IMR-90 (cell line): ENCODE results near the gene SV2C. TPM values are rescaled to one million over a fixed set of nuclear protein-coding genes. Genes with fewer than 3 reads are reported as not detected.
"Not testable (repeated sequence)": the region's sequence is repeated elsewhere in the genome, so short reads cannot be mapped to it uniquely, and the experiment has no call there.

Experiments
- ATAC-seq: fragments of 200-7000 bp; cut with Tn5 transposase; 2 replicates; pipeline ENCODE4 v1.9.1; 2020; ENCODE audit warnings: low read depth, mild to moderate bottlenecking, moderate library complexity
- BruUV-seq: library from RNA; stranded (reverse); fragments of 400-500 nt; replicated peaks from 2 replicates; lab custom pipeline; 2021; lab: Mats Ljungman, UMichigan
- CTCF ChIA-PET: fragments of 300-600 bp; formaldehyde crosslinking; extraction: SDS; loops from one replicate; lab custom pipeline; 2021; ENCODE audit warnings: antibody characterized with exemption; lab: Yijun Ruan, JAX
- POLR2A ChIA-PET: fragments of 300-600 bp; sonication (Branson Sonifier 250); formaldehyde crosslinking; loops from one replicate; lab custom pipeline; 2022; ENCODE audit warnings: antibody characterized with exemption; ENCODE audit not compliant: unreplicated experiment; lab: Charles Lee
- DNase-seq: peaks from one replicate; pipeline ENCODE4 v3.0.0; 2013
- H2AFZ ChIP-seq: replicated peaks from 2 replicates; pipeline ENCODE3; 2013; ENCODE audit warnings: low read length, mild to moderate bottlenecking; ENCODE audit not compliant: poor library complexity
- H2AK5ac ChIP-seq: 2 replicates; pipeline ENCODE4 v1.6.1; 2013; ENCODE audit warnings: low read depth, low read length, inconsistent platforms
- H2AK9ac ChIP-seq: replicated peaks from 2 replicates; pipeline ENCODE3; 2013; ENCODE audit warnings: mild to moderate bottlenecking, low read depth, low read length, moderate library complexity; ENCODE audit not compliant: poor library complexity
- H2BK120ac ChIP-seq: 2 replicates; pipeline ENCODE4 v1.6.1; 2013; ENCODE audit warnings: low read depth, low read length, inconsistent platforms
- H2BK15ac ChIP-seq: 3 replicates; pipeline ENCODE4 v1.6.1; 2013; ENCODE audit warnings: low read depth, low read length, inconsistent platforms
- H2BK20ac ChIP-seq: 2 replicates; pipeline ENCODE4 v1.6.1; 2013; ENCODE audit warnings: low read depth, mild to moderate bottlenecking, inconsistent platforms, low read length, moderate library complexity
- H2BK5ac ChIP-seq: 2 replicates; pipeline ENCODE4 v1.6.1; 2013; ENCODE audit warnings: mild to moderate bottlenecking, low read depth, low read length, inconsistent platforms; ENCODE audit not compliant: poor library complexity, severe bottlenecking
- H3K14ac ChIP-seq: replicated peaks from 2 replicates; pipeline ENCODE4 v1.6.1; 2013; ENCODE audit warnings: low read depth, low read length, inconsistent platforms
- H3K18ac ChIP-seq: 2 replicates; pipeline ENCODE4 v1.6.1; 2013; ENCODE audit warnings: low read depth, low read length, control low read depth
- H3K23ac ChIP-seq: 2 replicates; pipeline ENCODE4 v1.6.1; 2013; ENCODE audit warnings: low read depth, low read length, inconsistent platforms
- H3K27ac ChIP-seq: 2 replicates; pipeline ENCODE4 v1.5.1; 2013; ENCODE audit warnings: mild to moderate bottlenecking, control low read depth, low read length; ENCODE audit not compliant: insufficient read depth
- H3K27me3 ChIP-seq: 2 replicates; pipeline ENCODE4 v1.6.1; 2013; ENCODE audit warnings: low read length; ENCODE audit not compliant: control insufficient read depth, insufficient read depth
- H3K36me3 ChIP-seq: 2 replicates; pipeline ENCODE4 v1.6.1; 2013; ENCODE audit warnings: low read length, mixed read lengths; ENCODE audit not compliant: control insufficient read depth, insufficient read depth
- H3K4ac ChIP-seq: 2 replicates; pipeline ENCODE4 v1.6.1; 2013; ENCODE audit warnings: low read depth, low read length, inconsistent platforms
- H3K4me1 ChIP-seq: 2 replicates; pipeline ENCODE4 v1.6.1; 2013; ENCODE audit warnings: low read length, mixed read lengths; ENCODE audit not compliant: control insufficient read depth, insufficient read depth
- H3K4me2 ChIP-seq: 2 replicates; pipeline ENCODE4 v1.6.1; 2013; ENCODE audit warnings: low read depth, mild to moderate bottlenecking, control low read depth, low read length, moderate library complexity
- H3K4me3 ChIP-seq: 2 replicates; pipeline ENCODE4 v1.5.1; 2013; ENCODE audit warnings: low read depth, mild to moderate bottlenecking, control low read depth, low read length, moderate library complexity; ENCODE audit not compliant: insufficient read depth
- H3K56ac ChIP-seq: 2 replicates; pipeline ENCODE4 v1.6.1; 2013; ENCODE audit warnings: low read length, inconsistent platforms; ENCODE audit not compliant: insufficient read depth; ENCODE audit errors: extremely low read depth
- H3K79me1 ChIP-seq, 2 experiments: 2 replicates each; pipeline ENCODE4 v1.6.1; 2013; ENCODE audit warnings: low read length in 2 of 2, inconsistent platforms in 1 of 2, low read depth in 1 of 2
- H3K9ac ChIP-seq: 2 replicates; pipeline ENCODE4 v1.6.1; 2013; ENCODE audit warnings: low read depth, low read length, control low read depth
- H3K9me1 ChIP-seq: 2 replicates; pipeline ENCODE4 v1.6.1; 2013; ENCODE audit warnings: low read length, inconsistent platforms; ENCODE audit not compliant: insufficient read depth
- H3K9me3 ChIP-seq: 2 replicates; pipeline ENCODE4 v1.6.1; 2013; ENCODE audit warnings: low read length; ENCODE audit not compliant: control insufficient read depth, insufficient read depth
- H4K20me1 ChIP-seq: 2 replicates; pipeline ENCODE4 v1.6.1; 2013; ENCODE audit warnings: low read length, inconsistent platforms; ENCODE audit not compliant: insufficient read depth
- H4K5ac ChIP-seq: 2 replicates; pipeline ENCODE4 v1.6.1; 2013; ENCODE audit warnings: mild to moderate bottlenecking, low read depth, low read length, control low read depth
- H4K8ac ChIP-seq, 2 experiments: 2 replicates each; pipeline ENCODE4 v1.6.1; 2013; ENCODE audit warnings: low read depth in 2 of 2, low read length in 2 of 2, control low read depth in 1 of 2, inconsistent platforms in 1 of 2
- H4K91ac ChIP-seq: 2 replicates; pipeline ENCODE4 v1.6.1; 2013; ENCODE audit warnings: low read depth, low read length, inconsistent platforms; ENCODE audit not compliant: insufficient read depth
- RAD21 ChIP-seq: IDR thresholded peaks from 2 replicates; pipeline ENCODE4 v1.6.1; 2012; ENCODE audit warnings: low read length, improper control_type of control experiment
- RCOR1 ChIP-seq: IDR thresholded peaks from 2 replicates; pipeline ENCODE4 v1.6.1; 2012; ENCODE audit warnings: mild to moderate bottlenecking, low read length, improper control_type of control experiment; ENCODE audit not compliant: insufficient replicate concordance
- RFX5 ChIP-seq: IDR thresholded peaks from 2 replicates; pipeline ENCODE4 v1.8.0; 2012; ENCODE audit warnings: low read depth, mild to moderate bottlenecking, low read length, moderate library complexity
- WGBS, 2 experiments: methylation state at CpG; one replicate each; pipeline versions ENCODE4 v1.1.5 to v1.1.7; 2013; ENCODE audit warnings: missing lambda C conversion rate in 2 of 2; ENCODE audit not compliant: insufficient read length in 1 of 2; ENCODE audit errors: extremely low coverage in 2 of 2; 5-methylcytosine and 5-hydroxymethylcytosine counted together
- dilution Hi-C: fragments of 300-500 bp; cut with HindIII; formaldehyde crosslinking; loops from one replicate; pipeline ENCODE4 v1.14.3; 2018; ENCODE audit warnings: low sequenced_read_pairs; ENCODE audit not compliant: unreplicated experiment
- in situ Hi-C: fragments of 300-500 bp; cut with MboI; formaldehyde crosslinking; loops from 3 replicates; pipeline ENCODE4 v1.14.3; 2019; ENCODE audit warnings: low sequenced_read_pairs, inconsistent platforms, mixed read lengths
- intact Hi-C: fragments of 100-400 bp; cut with micrococcal nuclease; formaldehyde crosslinking; loops from 2 replicates; pipeline ENCODE4 v1.10.0; 2022
- polyA plus RNA-seq, 3 experiments: library from polyadenylated mRNA; depleted of rRNA; stranded (reverse); fragments of >200 nt; gene quantifications; 2 replicates each; pipeline ENCODE4 v1.2.3, GENCODE V29; 2012; ENCODE audit warnings: low replicate concordance in 1 of 3
- total RNA-seq: library from RNA; depleted of rRNA; stranded (reverse); fragments of >200 nt; gene quantifications from 2 replicates; pipeline ENCODE4 v1.2.3, GENCODE V29; 2012
- TF ChIP-seq, protein P1 (sequence below): fragments of 150-350 bp; IDR thresholded peaks from 2 replicates; pipeline ENCODE4 v1.6.1; 2016; ENCODE audit warnings: low read depth, mild to moderate bottlenecking, low read length, moderate library complexity, borderline replicate concordance

The SV2C gene
- total and polyA plus RNA-seq, 2 of the 4 experiments (the other 2 are of a cell fraction), result not detected

DNA sequence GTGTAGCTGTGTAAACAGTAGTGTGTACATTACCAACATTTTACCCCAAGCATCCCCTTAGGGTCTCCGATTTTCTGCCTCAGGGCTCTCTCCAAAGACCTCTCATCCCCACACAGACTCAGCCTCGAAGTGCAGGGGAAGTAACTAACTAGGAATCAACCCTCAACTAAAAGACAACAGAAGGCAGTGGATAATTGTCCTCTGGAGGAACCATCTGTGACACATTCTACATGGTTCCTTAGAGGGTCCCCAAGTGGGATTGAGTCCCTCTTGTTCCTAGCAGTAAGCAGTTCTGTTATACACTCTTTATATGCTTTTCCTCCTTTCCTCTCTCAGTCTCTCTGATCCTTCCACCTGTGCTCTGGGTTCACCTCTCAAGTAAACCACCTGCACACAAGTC is 157.2 kb downstream of the SV2C start:
- H2BK20ac ChIP-seq, result no peak overlapping the region
- no peak overlapping the region for H3K14ac ChIP-seq
- no peak overlapping the region for H2AFZ ChIP-seq
- no peaks in the 10 kb centered on the region for H3K36me3 ChIP-seq
- H2AK9ac ChIP-seq, result no peak overlapping the region
- H4K91ac ChIP-seq, result no peak overlapping the region
- no peak overlapping the region for H3K56ac ChIP-seq
- no TSS peak for BruUV-seq
- TF ChIP-seq RFX5 (no peak), RAD21 (no peak), RCOR1 (no peak)
- TF ChIP-seq, protein P1, sequence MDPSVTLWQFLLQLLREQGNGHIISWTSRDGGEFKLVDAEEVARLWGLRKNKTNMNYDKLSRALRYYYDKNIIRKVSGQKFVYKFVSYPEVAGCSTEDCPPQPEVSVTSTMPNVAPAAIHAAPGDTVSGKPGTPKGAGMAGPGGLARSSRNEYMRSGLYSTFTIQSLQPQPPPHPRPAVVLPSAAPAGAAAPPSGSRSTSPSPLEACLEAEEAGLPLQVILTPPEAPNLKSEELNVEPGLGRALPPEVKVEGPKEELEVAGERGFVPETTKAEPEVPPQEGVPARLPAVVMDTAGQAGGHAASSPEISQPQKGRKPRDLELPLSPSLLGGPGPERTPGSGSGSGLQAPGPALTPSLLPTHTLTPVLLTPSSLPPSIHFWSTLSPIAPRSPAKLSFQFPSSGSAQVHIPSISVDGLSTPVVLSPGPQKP, result no peak
- H4K20me1 ChIP-seq, result no peaks in the 10 kb centered on the region
- H2BK5ac ChIP-seq, result no peak overlapping the region
- no peaks in the 10 kb centered on the region for H3K79me1 ChIP-seq
- no peak overlapping the region for H3K4ac ChIP-seq
- no peak overlapping the region for H3K18ac ChIP-seq
- H4K8ac ChIP-seq, result no peak overlapping the region
- H2BK15ac ChIP-seq, result no peak overlapping the region
- no peak overlapping the region for H3K4me3 ChIP-seq
- no peak overlapping the region for H2AK5ac ChIP-seq
- no peak overlapping the region for H3K9ac ChIP-seq
- H3K4me2 ChIP-seq, result no peak overlapping the region
- no peaks in the 10 kb centered on the region for H3K27me3 ChIP-seq
- H2BK120ac ChIP-seq, result no peak overlapping the region
- in situ Hi-C loops, result no loop called here
- intact Hi-C loops, result no loop called here
- ATAC-seq, result no peak
- no peak overlapping the region for H4K5ac ChIP-seq
- POLR2A ChIA-PET, result no interaction called here
- WGBS, 2 experiments, result no CpG with 5 or more reads among the region's 2 CpGs
- dilution Hi-C loops, result no loop called here
- CTCF ChIA-PET, result no interaction called here
- H3K4me1 ChIP-seq, result no peaks in the 10 kb centered on the region
- no peak overlapping the region for H3K27ac ChIP-seq
- no peaks in the 10 kb centered on the region for H3K9me3 ChIP-seq
- no peaks in the 10 kb centered on the region for H3K9me1 ChIP-seq
- no peak for DNase-seq
- no peak overlapping the region for H3K23ac ChIP-seq

DNA sequence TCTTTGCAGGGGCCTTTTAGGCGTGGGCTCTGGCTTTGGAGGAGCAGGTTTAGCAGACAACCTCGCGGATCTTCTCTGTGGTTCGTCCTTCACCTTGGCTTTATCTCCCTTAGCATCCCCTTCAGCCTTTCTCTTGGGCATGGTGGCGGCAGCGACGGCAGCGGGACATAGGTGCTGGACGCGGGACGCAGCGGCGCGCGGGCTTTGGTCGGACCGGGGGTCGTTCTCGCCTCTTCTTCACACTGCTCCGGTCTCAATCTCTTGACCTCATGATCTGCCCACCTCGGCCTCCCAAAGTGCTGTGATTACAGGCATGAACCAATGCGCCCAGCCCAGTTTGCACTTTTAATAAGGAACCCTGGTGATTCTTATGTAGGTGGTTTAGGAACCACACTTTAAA is 159.0 kb downstream of the SV2C start:
- 92% methylated on average over 12 of the region's 22 CpGs; no CpG with 5 or more reads in 1 of the 2 experiments for WGBS, 2 experiments
- intact Hi-C loops, in situ Hi-C loops: not testable (repeated sequence)

More for the DNA sequence above, 159.0 kb downstream of the SV2C start:
- H2BK20ac ChIP-seq, dilution Hi-C loops, DNase-seq, H3K36me3 ChIP-seq, H3K4me1 ChIP-seq, H3K27me3 ChIP-seq, H4K20me1 ChIP-seq, H3K79me1 ChIP-seq, H2BK120ac ChIP-seq, H4K8ac ChIP-seq, H3K27ac ChIP-seq, H2AFZ ChIP-seq, ATAC-seq, H3K18ac ChIP-seq, CTCF ChIA-PET, POLR2A ChIA-PET, H3K9ac ChIP-seq, H3K9me1 ChIP-seq, H3K4me3 ChIP-seq, H3K14ac ChIP-seq, H3K23ac ChIP-seq, H2AK9ac ChIP-seq, H2BK5ac ChIP-seq, H4K91ac ChIP-seq, BruUV-seq, H2AK5ac ChIP-seq, H4K5ac ChIP-seq, H3K56ac ChIP-seq, H3K4ac ChIP-seq, H3K9me3 ChIP-seq, H3K4me2 ChIP-seq, H2BK15ac ChIP-seq: not testable (repeated sequence)
